Trophoblast cell (in vitro differentiated cells and primary cell): ENCODE results near the gene ANK2.

ENCODE experiments used
- DNase-seq, 2 donors: peaks; one replicate each; pipeline ENCODE4 v3.0.0-alpha.2; 2016
- H2AFZ ChIP-seq: 2 replicates; pipeline ENCODE4 v1.6.1; 2013; ENCODE audit warnings: low read length, moderate library complexity, mild to moderate bottlenecking; ENCODE audit not compliant: insufficient read depth, poor library complexity
- H2AK5ac ChIP-seq: 2 replicates; pipeline ENCODE4 v1.6.1; 2013; ENCODE audit warnings: mild to moderate bottlenecking, low read length
- H2BK120ac ChIP-seq: 2 replicates; pipeline ENCODE4 v1.6.1; 2013; ENCODE audit warnings: low read length, mild to moderate bottlenecking, moderate library complexity; ENCODE audit not compliant: insufficient read depth, poor library complexity
- H2BK12ac ChIP-seq: 2 replicates; pipeline ENCODE4 v1.6.1; 2013; ENCODE audit warnings: mild to moderate bottlenecking, low read length, moderate library complexity
- H2BK5ac ChIP-seq: 2 replicates; pipeline ENCODE4 v1.6.1; 2013; ENCODE audit warnings: low read length, low read depth, moderate library complexity, mild to moderate bottlenecking; ENCODE audit not compliant: poor library complexity
- H3K14ac ChIP-seq: 2 replicates; pipeline ENCODE4 v1.6.1; 2013; ENCODE audit warnings: mild to moderate bottlenecking, low read length
- H3K18ac ChIP-seq: 2 replicates; pipeline ENCODE4 v1.6.1; 2013; ENCODE audit warnings: mild to moderate bottlenecking, low read length
- H3K23ac ChIP-seq: 2 replicates; pipeline ENCODE4 v1.6.1; 2013; ENCODE audit warnings: low read length
- H3K27ac ChIP-seq: 2 replicates; pipeline ENCODE4 v1.5.1; 2013; ENCODE audit warnings: low read depth, mild to moderate bottlenecking, inconsistent platforms, low read length, moderate library complexity
- H3K27me3 ChIP-seq: 2 replicates; pipeline ENCODE4 v1.6.1; 2013; ENCODE audit warnings: inconsistent platforms, mild to moderate bottlenecking, low read length, moderate library complexity; ENCODE audit not compliant: insufficient read depth
- H3K36me3 ChIP-seq, 2 experiments: 1 replicate in 1 of 2; 2 replicates in 1 of 2; pipeline ENCODE4 v1.6.1; 2013; ENCODE audit warnings: low read length in 2 of 2, mild to moderate bottlenecking in 2 of 2, moderate library complexity in 1 of 2; ENCODE audit not compliant: insufficient read depth in 2 of 2, control insufficient read depth in 1 of 2
- H3K4ac ChIP-seq: 2 replicates; pipeline ENCODE4 v1.6.1; 2013; ENCODE audit warnings: low read depth, mild to moderate bottlenecking, low read length, moderate library complexity
- H3K4me1 ChIP-seq, 2 experiments: 1 replicate in 1 of 2; 2 replicates in 1 of 2; pipeline ENCODE4 v1.6.1; 2013; ENCODE audit warnings: low read length in 2 of 2, mild to moderate bottlenecking in 2 of 2, moderate library complexity in 1 of 2; ENCODE audit not compliant: insufficient read depth in 2 of 2, control insufficient read depth in 1 of 2
- H3K4me2 ChIP-seq: 2 replicates; pipeline ENCODE4 v1.6.1; 2013; ENCODE audit warnings: inconsistent platforms, mild to moderate bottlenecking, low read length, moderate library complexity
- H3K4me3 ChIP-seq: 2 replicates; pipeline ENCODE4 v1.5.1; 2013; ENCODE audit warnings: mild to moderate bottlenecking, low read depth, low read length, inconsistent platforms
- H3K79me1 ChIP-seq: one replicate; pipeline ENCODE4 v1.6.1; 2013; ENCODE audit warnings: low read length
- H3K79me2 ChIP-seq: 2 replicates; pipeline ENCODE4 v1.6.1; 2013; ENCODE audit warnings: low read length, mild to moderate bottlenecking; ENCODE audit not compliant: control insufficient read depth, insufficient read depth, poor library complexity
- H3K9ac ChIP-seq: 2 replicates; pipeline ENCODE4 v1.6.1; 2013; ENCODE audit warnings: mild to moderate bottlenecking, low read length
- H3K9me3 ChIP-seq: 2 replicates; pipeline ENCODE4 v1.6.1; 2013; ENCODE audit warnings: low read depth, mild to moderate bottlenecking, control low read depth, inconsistent platforms, low read length; ENCODE audit not compliant: insufficient read depth
- H4K12ac ChIP-seq: 2 replicates; pipeline ENCODE4 v1.6.1; 2013; ENCODE audit warnings: low read depth, mild to moderate bottlenecking, low read length, moderate library complexity
- H4K8ac ChIP-seq: 2 replicates; pipeline ENCODE4 v1.6.1; 2013; ENCODE audit warnings: low read depth, mild to moderate bottlenecking, low read length, moderate library complexity
- H4K91ac ChIP-seq: one replicate; pipeline ENCODE4 v1.6.1; 2013; ENCODE audit warnings: low read depth, mild to moderate bottlenecking, low read length, moderate library complexity
- whole genome bisulfite sequencing: extraction: QIAGEN DNeasy Blood & Tissue Kit; methylation state at CpG from one replicate; pipeline ENCODE4 v1.1.7; 2013; ENCODE audit warnings: missing lambda C conversion rate; ENCODE audit not compliant: insufficient read length, insufficient coverage; ENCODE audit errors: extremely low coverage; 5-methylcytosine and 5-hydroxymethylcytosine counted together

ANK2 gene

GRCh38 chr4:113339430-113339813, 290.0 kb downstream of the ANK2 start:
- Histone ChIP-seq H3K79me1 (no peaks in the 10 kb centered on the region), H3K4me2 (no peak overlapping the region), H2BK12ac (no peak overlapping the region), H3K27ac (no peak overlapping the region), H2BK5ac (no peak overlapping the region), H3K23ac (no peak overlapping the region), H3K14ac (no peak overlapping the region), H3K4ac (no peak overlapping the region), H3K36me3 (no peaks in the 10 kb centered on the region), H4K12ac (no peak overlapping the region), H3K9me3 (no peaks in the 10 kb centered on the region), H3K4me1 (peaks cover 0 to 2% of the 10 kb centered on the region in 2 experiments), H4K8ac (no peak overlapping the region), H3K4me3 (no peak overlapping the region), H3K27me3 (no peaks in the 10 kb centered on the region), H3K79me2 (no peaks in the 10 kb centered on the region), H2AFZ (no peak overlapping the region), H4K91ac (no peak overlapping the region), H2BK120ac (no peak overlapping the region), H3K9ac (no peak overlapping the region), H3K18ac (no peak overlapping the region), H2AK5ac (no peak overlapping the region)
- no peak for DNase-seq
- no CpG with 5 or more reads among the region's 4 CpGs for WGBS

DNA sequence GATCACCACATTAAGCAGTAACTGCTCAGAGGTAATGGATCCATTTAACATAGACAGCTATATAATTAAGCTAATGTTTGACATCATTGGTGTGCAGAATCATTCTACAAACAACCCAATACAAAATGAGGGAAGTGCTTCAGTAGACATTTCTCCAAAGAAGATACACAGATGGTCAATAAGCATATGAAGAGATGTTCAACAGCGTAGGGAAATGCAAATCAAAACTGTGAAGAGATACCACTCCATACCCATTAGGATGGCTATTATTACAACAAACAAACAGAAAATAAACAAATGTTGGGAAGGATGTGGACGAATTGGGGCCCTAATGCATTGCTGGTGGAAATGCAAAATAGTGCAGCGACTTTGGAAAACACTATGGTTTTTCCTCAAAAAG, 294.6 kb downstream of the ANK2 start:
- no peak for DNase-seq
- no peak overlapping the region for H2BK12ac ChIP-seq
- H4K91ac ChIP-seq, result no peak overlapping the region
- H2AK5ac ChIP-seq, result no peak overlapping the region
- H3K18ac ChIP-seq, result no peak overlapping the region
- no peak overlapping the region for H3K4me3 ChIP-seq
- H3K14ac ChIP-seq, result no peak overlapping the region
- no peak overlapping the region for H3K9ac ChIP-seq
- no peaks in the 10 kb centered on the region for H3K36me3 ChIP-seq
- H3K79me2 ChIP-seq, result no peaks in the 10 kb centered on the region
- H3K23ac ChIP-seq, result no peak overlapping the region
- no peaks in the 10 kb centered on the region for H3K79me1 ChIP-seq
- H3K4me2 ChIP-seq, result no peak overlapping the region
- H4K8ac ChIP-seq, result no peak overlapping the region
- no peak overlapping the region for H2BK120ac ChIP-seq
- no peak overlapping the region for H3K4ac ChIP-seq
- no peak overlapping the region for H2BK5ac ChIP-seq
- no CpG with 5 or more reads among the region's 3 CpGs for WGBS
- no peak overlapping the region for H3K27ac ChIP-seq
- no peak overlapping the region for H2AFZ ChIP-seq
- H3K9me3 ChIP-seq, result no peaks in the 10 kb centered on the region
- no peaks in the 10 kb centered on the region for H3K27me3 ChIP-seq
- no peak overlapping the region for H4K12ac ChIP-seq
- no peaks in the 10 kb centered on the region for H3K4me1 ChIP-seq

- no peak overlapping the region for H4K8ac ChIP-seq
- H3K27ac ChIP-seq, result no peak overlapping the region
- no peak overlapping the region for H2AFZ ChIP-seq
- H3K9me3 ChIP-seq, result no peaks in the 10 kb centered on the region
- H3K79me2 ChIP-seq, result no peaks in the 10 kb centered on the region
- no peaks in the 10 kb centered on the region for H3K4me1 ChIP-seq
- no peak overlapping the region for H3K9ac ChIP-seq
- H2BK120ac ChIP-seq, result no peak overlapping the region
- H3K4ac ChIP-seq, result no peak overlapping the region
- no peak overlapping the region for H2AK5ac ChIP-seq
- no peak overlapping the region for H2BK12ac ChIP-seq
- no peak for DNase-seq
- no CpG with 5 or more reads among the region's 2 CpGs for WGBS
- H3K79me1 ChIP-seq, result no peaks in the 10 kb centered on the region
- H3K23ac ChIP-seq, result no peak overlapping the region
- no peak overlapping the region for H3K14ac ChIP-seq
- no peak overlapping the region for H3K4me3 ChIP-seq
- H3K4me2 ChIP-seq, result no peak overlapping the region
- no peak overlapping the region for H4K12ac ChIP-seq
- H3K36me3 ChIP-seq, result no peaks in the 10 kb centered on the region
- no peak overlapping the region for H4K91ac ChIP-seq
- H3K18ac ChIP-seq, result no peak overlapping the region
- no peak overlapping the region for H2BK5ac ChIP-seq
- H3K27me3 ChIP-seq, result no peaks in the 10 kb centered on the region
These were observed 297.8 kb downstream of the ANK2 start for GRCh38 chr4:113347245-113347644.

DNA sequence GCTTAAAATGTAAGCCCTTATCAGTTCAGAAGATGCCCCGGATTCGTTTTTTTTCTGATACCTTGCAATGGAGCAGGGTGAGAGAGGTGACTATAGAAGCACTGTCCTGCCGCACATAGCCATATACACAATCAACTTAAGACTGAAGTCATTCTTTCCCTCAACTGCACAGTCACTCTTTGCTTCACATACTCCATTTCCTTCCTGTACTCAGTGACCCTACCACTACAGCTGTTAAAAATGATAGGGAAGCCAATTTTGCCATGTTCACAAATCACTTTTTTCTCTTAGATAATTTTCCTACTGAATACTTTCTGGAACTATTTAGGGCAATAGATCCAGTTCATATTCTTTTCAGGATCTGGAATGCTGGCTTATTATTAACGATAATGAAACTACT, 300.0 kb downstream of the ANK2 start:
- H3K79me2 ChIP-seq, result no peaks in the 10 kb centered on the region
- WGBS, result no CpG with 5 or more reads among the region's 4 CpGs
- no peak overlapping the region for H3K4ac ChIP-seq

More for the DNA sequence above, 300.0 kb downstream of the ANK2 start:
- no peak for DNase-seq
- Histone ChIP-seq H4K91ac (no peak overlapping the region), H3K18ac (no peak overlapping the region), H4K8ac (no peak overlapping the region), H2BK5ac (no peak overlapping the region), H3K4me2 (no peak overlapping the region), H3K36me3 (no peaks in the 10 kb centered on the region), H3K27me3 (no peaks in the 10 kb centered on the region), H3K23ac (no peak overlapping the region), H3K79me1 (no peaks in the 10 kb centered on the region), H3K4me3 (no peak overlapping the region), H2AK5ac (no peak overlapping the region), H3K9me3 (no peaks in the 10 kb centered on the region), H3K9ac (no peak overlapping the region), H2BK120ac (no peak overlapping the region), H3K27ac (no peak overlapping the region), H3K4me1 (no peaks in the 10 kb centered on the region), H2AFZ (no peak overlapping the region), H3K14ac (no peak overlapping the region), H4K12ac (no peak overlapping the region), H2BK12ac (no peak overlapping the region)
